NCI-H82 (cell line): ENCODE measurements around the gene PEPD.

ENCODE experiments used
- DNase-seq: peaks from one replicate; lab custom pipeline; 2025; lab: John Stamatoyannopoulos, UW

The PEPD gene

GRCh38 chr19:33512021-33512420 lies 9.6 kb downstream of the PEPD start:
- DNase-seq: no peak

- no peak for DNase-seq
These were observed 10.2 kb downstream of the PEPD start for GRCh38 chr19:33511346-33511745.

- DNase-seq: no peak
These were observed 11.0 kb downstream of the PEPD start for GRCh38 chr19:33510462-33511194.

GRCh38 chr19:33509774-33510173 lies 11.8 kb downstream of the PEPD start:
- no peak for DNase-seq

GRCh38 chr19:33508941-33509614 lies 12.5 kb downstream of the PEPD start:
- no peak for DNase-seq

GRCh38 chr19:33508431-33508830 lies 13.2 kb downstream of the PEPD start:
- no peak for DNase-seq

GRCh38 chr19:33508009-33508408 lies 13.6 kb downstream of the PEPD start:
- DNase-seq: no peak

- no peak for DNase-seq
These were observed 14.3 kb downstream of the PEPD start for GRCh38 chr19:33507021-33507956.

GRCh38 chr19:33506498-33506897 lies 15.1 kb downstream of the PEPD start:
- DNase-seq: no peak

- no peak for DNase-seq
These were observed 15.8 kb downstream of the PEPD start for GRCh38 chr19:33505823-33506222.

GRCh38 chr19:33505148-33505547 lies 16.4 kb downstream of the PEPD start:
- DNase-seq: no peak

GRCh38 chr19:33504058-33504444 lies 17.5 kb downstream of the PEPD start:
- DNase-seq: no peak

- no peak for DNase-seq
These were observed 18.0 kb downstream of the PEPD start for GRCh38 chr19:33503433-33504057.

GRCh38 chr19:33503030-33503429 lies 18.6 kb downstream of the PEPD start:
- no peak for DNase-seq

- no peak for DNase-seq
These were observed 19.1 kb downstream of the PEPD start for GRCh38 chr19:33502521-33502920.

GRCh38 chr19:33501693-33502356 lies 19.8 kb downstream of the PEPD start:
- no peak for DNase-seq

GRCh38 chr19:33500991-33501390 lies 20.6 kb downstream of the PEPD start:
- DNase-seq: no peak

GRCh38 chr19:33500586-33500985 lies 21.0 kb downstream of the PEPD start:
- DNase-seq: no peak

GRCh38 chr19:33499671-33500506 lies 21.7 kb downstream of the PEPD start:
- DNase-seq: no peak

GRCh38 chr19:33499248-33499647 lies 22.3 kb downstream of the PEPD start:
- DNase-seq: no peak
